HG02588 (cell line): ENCODE results near the gene KBTBD7.
"Not testable (repeated sequence)": the region's sequence is repeated elsewhere in the genome, so short reads cannot be mapped to it uniquely, and the experiment has no call there.

Experiments used
- ATAC-seq: cut with Tn5 transposase; IDR thresholded peaks from one replicate; pipeline ENCODE4 v1.9.1; 2021; ENCODE audit warnings: mild to moderate bottlenecking, moderate library complexity; ENCODE audit not compliant: unreplicated experiment

Gene KBTBD7

GRCh38 chr13:41199526-41199925, 5.2 kb upstream of the KBTBD7 start:
- no peak for ATAC-seq

GRCh38 chr13:41199079-41199478, 4.7 kb upstream of the KBTBD7 start:
- ATAC-seq, result no peak

GRCh38 chr13:41196620-41197019, 2.3 kb upstream of the KBTBD7 start:
- ATAC-seq, result no peak

GRCh38 chr13:41196011-41196410, 1.6 kb upstream of the KBTBD7 start:
- no peak for ATAC-seq

GRCh38 chr13:41193469-41193868, 900 bp downstream of the KBTBD7 start:
- ATAC-seq, result no peak

- no peak for ATAC-seq
Observed at GRCh38 chr13:41188584-41188983, 5.8 kb downstream of the KBTBD7 start.

- ATAC-seq, result no peak
Observed at GRCh38 chr13:41186481-41186880, 7.9 kb downstream of the KBTBD7 start.

- ATAC-seq, result no peak
Observed at GRCh38 chr13:41182231-41182630, 12.1 kb downstream of the KBTBD7 start.

GRCh38 chr13:41179593-41180250, 14.6 kb downstream of the KBTBD7 start:
- no peak for ATAC-seq

- no peak for ATAC-seq
Observed at GRCh38 chr13:41178040-41178439, 16.3 kb downstream of the KBTBD7 start.

- no peak for ATAC-seq
Observed at GRCh38 chr13:41177616-41178015, 16.8 kb downstream of the KBTBD7 start.

- not testable (repeated sequence) for ATAC-seq
Observed at GRCh38 chr13:41175576-41175975, 18.8 kb downstream of the KBTBD7 start.

GRCh38 chr13:41162151-41162550, 32.2 kb downstream of the KBTBD7 start:
- ATAC-seq, result no peak

GRCh38 chr13:41159174-41159573, 35.2 kb downstream of the KBTBD7 start:
- ATAC-seq, result no peak

- no peak for ATAC-seq
Observed at GRCh38 chr13:41157048-41157717, 37.2 kb downstream of the KBTBD7 start.

- ATAC-seq, result no peak
Observed at GRCh38 chr13:41156620-41157019, 37.7 kb downstream of the KBTBD7 start.

- no peak for ATAC-seq
Observed at GRCh38 chr13:41154042-41154441, 40.3 kb downstream of the KBTBD7 start.

GRCh38 chr13:41152005-41152404, 42.4 kb downstream of the KBTBD7 start:
- ATAC-seq, result no peak

- ATAC-seq, result no peak
Observed at GRCh38 chr13:41150058-41150457, 44.3 kb downstream of the KBTBD7 start.

- no peak for ATAC-seq
Observed at GRCh38 chr13:41148419-41149283, 45.7 kb downstream of the KBTBD7 start.

GRCh38 chr13:41145136-41145908, 49.0 kb downstream of the KBTBD7 start:
- ATAC-seq, result no peak
